Trophoblast cell (in vitro differentiated cells and primary cell): ENCODE data around the gene STAC.

Experiments used
- DNase-seq, 2 donors: peaks; one replicate each; pipeline ENCODE4 v3.0.0-alpha.2; 2016
- H2AFZ ChIP-seq: 2 replicates; pipeline ENCODE4 v1.6.1; 2013; ENCODE audit warnings: low read length, moderate library complexity, mild to moderate bottlenecking; ENCODE audit not compliant: insufficient read depth, poor library complexity
- H2AK5ac ChIP-seq: 2 replicates; pipeline ENCODE4 v1.6.1; 2013; ENCODE audit warnings: mild to moderate bottlenecking, low read length
- H2BK120ac ChIP-seq: 2 replicates; pipeline ENCODE4 v1.6.1; 2013; ENCODE audit warnings: low read length, mild to moderate bottlenecking, moderate library complexity; ENCODE audit not compliant: insufficient read depth, poor library complexity
- H2BK12ac ChIP-seq: 2 replicates; pipeline ENCODE4 v1.6.1; 2013; ENCODE audit warnings: mild to moderate bottlenecking, low read length, moderate library complexity
- H2BK5ac ChIP-seq: 2 replicates; pipeline ENCODE4 v1.6.1; 2013; ENCODE audit warnings: low read length, low read depth, moderate library complexity, mild to moderate bottlenecking; ENCODE audit not compliant: poor library complexity
- H3K14ac ChIP-seq: 2 replicates; pipeline ENCODE4 v1.6.1; 2013; ENCODE audit warnings: mild to moderate bottlenecking, low read length
- H3K18ac ChIP-seq: 2 replicates; pipeline ENCODE4 v1.6.1; 2013; ENCODE audit warnings: mild to moderate bottlenecking, low read length
- H3K23ac ChIP-seq: 2 replicates; pipeline ENCODE4 v1.6.1; 2013; ENCODE audit warnings: low read length
- H3K27ac ChIP-seq: 2 replicates; pipeline ENCODE4 v1.5.1; 2013; ENCODE audit warnings: low read depth, mild to moderate bottlenecking, inconsistent platforms, low read length, moderate library complexity
- H3K27me3 ChIP-seq: 2 replicates; pipeline ENCODE4 v1.6.1; 2013; ENCODE audit warnings: inconsistent platforms, mild to moderate bottlenecking, low read length, moderate library complexity; ENCODE audit not compliant: insufficient read depth
- H3K36me3 ChIP-seq, 2 experiments: 1 replicate in 1 of 2; 2 replicates in 1 of 2; pipeline ENCODE4 v1.6.1; 2013; ENCODE audit warnings: low read length in 2 of 2, mild to moderate bottlenecking in 2 of 2, moderate library complexity in 1 of 2; ENCODE audit not compliant: insufficient read depth in 2 of 2, control insufficient read depth in 1 of 2
- H3K4ac ChIP-seq: 2 replicates; pipeline ENCODE4 v1.6.1; 2013; ENCODE audit warnings: low read depth, mild to moderate bottlenecking, low read length, moderate library complexity
- H3K4me1 ChIP-seq, 2 experiments: 1 replicate in 1 of 2; 2 replicates in 1 of 2; pipeline ENCODE4 v1.6.1; 2013; ENCODE audit warnings: low read length in 2 of 2, mild to moderate bottlenecking in 2 of 2, moderate library complexity in 1 of 2; ENCODE audit not compliant: insufficient read depth in 2 of 2, control insufficient read depth in 1 of 2
- H3K4me2 ChIP-seq: 2 replicates; pipeline ENCODE4 v1.6.1; 2013; ENCODE audit warnings: inconsistent platforms, mild to moderate bottlenecking, low read length, moderate library complexity
- H3K4me3 ChIP-seq: 2 replicates; pipeline ENCODE4 v1.5.1; 2013; ENCODE audit warnings: mild to moderate bottlenecking, low read depth, low read length, inconsistent platforms
- H3K79me1 ChIP-seq: one replicate; pipeline ENCODE4 v1.6.1; 2013; ENCODE audit warnings: low read length
- H3K79me2 ChIP-seq: 2 replicates; pipeline ENCODE4 v1.6.1; 2013; ENCODE audit warnings: low read length, mild to moderate bottlenecking; ENCODE audit not compliant: control insufficient read depth, insufficient read depth, poor library complexity
- H3K9ac ChIP-seq: 2 replicates; pipeline ENCODE4 v1.6.1; 2013; ENCODE audit warnings: mild to moderate bottlenecking, low read length
- H3K9me3 ChIP-seq: 2 replicates; pipeline ENCODE4 v1.6.1; 2013; ENCODE audit warnings: low read depth, mild to moderate bottlenecking, control low read depth, inconsistent platforms, low read length; ENCODE audit not compliant: insufficient read depth
- H4K12ac ChIP-seq: 2 replicates; pipeline ENCODE4 v1.6.1; 2013; ENCODE audit warnings: low read depth, mild to moderate bottlenecking, low read length, moderate library complexity
- H4K8ac ChIP-seq: 2 replicates; pipeline ENCODE4 v1.6.1; 2013; ENCODE audit warnings: low read depth, mild to moderate bottlenecking, low read length, moderate library complexity
- H4K91ac ChIP-seq: one replicate; pipeline ENCODE4 v1.6.1; 2013; ENCODE audit warnings: low read depth, mild to moderate bottlenecking, low read length, moderate library complexity
- WGBS: extraction: QIAGEN DNeasy Blood & Tissue Kit; methylation state at CpG from one replicate; pipeline ENCODE4 v1.1.7; 2013; ENCODE audit warnings: missing lambda C conversion rate; ENCODE audit not compliant: insufficient read length, insufficient coverage; ENCODE audit errors: extremely low coverage; 5-methylcytosine and 5-hydroxymethylcytosine counted together

Gene STAC

GRCh38 chr3:36519682-36520081, 139.4 kb downstream of the STAC start:
- Histone ChIP-seq H3K14ac (no peak overlapping the region), H3K27me3 (no peaks in the 10 kb centered on the region), H3K9me3 (no peaks in the 10 kb centered on the region), H4K12ac (no peak overlapping the region), H4K91ac (no peak overlapping the region), H3K18ac (no peak overlapping the region), H2BK12ac (no peak overlapping the region), H3K9ac (no peak overlapping the region), H3K4me1 (peaks cover 8 to 20% of the 10 kb centered on the region in 2 experiments), H2BK120ac (no peak overlapping the region), H2AFZ (no peak overlapping the region), H3K27ac (peak overlapping the region; percentile 42), H3K4me2 (no peak overlapping the region), H3K79me2 (no peaks in the 10 kb centered on the region), H2BK5ac (no peak overlapping the region), H3K4ac (no peak overlapping the region), H3K79me1 (peaks cover 4% of the 10 kb centered on the region), H3K4me3 (no peak overlapping the region), H3K36me3 (no peaks in the 10 kb centered on the region), H2AK5ac (no peak overlapping the region), H3K23ac (no peak overlapping the region), H4K8ac (no peak overlapping the region)
- no CpG with 5 or more reads among the region's 3 CpGs for WGBS
- DNase-seq: no peak

GRCh38 chr3:36520241-36521006, 140.1 kb downstream of the STAC start:
- peaks cover 5% of the 10 kb centered on the region for H3K79me1 ChIP-seq
- H3K14ac ChIP-seq: no peak overlapping the region
- H2BK5ac ChIP-seq: no peak overlapping the region
- H3K23ac ChIP-seq: no peak overlapping the region
- no CpG with 5 or more reads among the region's 4 CpGs for WGBS
- no peak overlapping the region for H2AK5ac ChIP-seq
- H3K27ac ChIP-seq: peak overlapping the region; percentile 52
- H3K4me1 ChIP-seq: peaks cover 10 to 17% of the 10 kb centered on the region in 2 experiments
- no peak overlapping the region for H4K12ac ChIP-seq
- H3K18ac ChIP-seq: no peak overlapping the region
- H3K4ac ChIP-seq: no peak overlapping the region
- no peak overlapping the region for H4K8ac ChIP-seq
- no peak overlapping the region for H2AFZ ChIP-seq
- DNase-seq: no peak
- H2BK120ac ChIP-seq: no peak overlapping the region
- no peak overlapping the region for H3K9ac ChIP-seq
- H3K36me3 ChIP-seq: no peaks in the 10 kb centered on the region
- H2BK12ac ChIP-seq: no peak overlapping the region
- H3K4me2 ChIP-seq: no peak overlapping the region
- no peaks in the 10 kb centered on the region for H3K79me2 ChIP-seq
- H3K4me3 ChIP-seq: no peak overlapping the region
- H3K27me3 ChIP-seq: no peaks in the 10 kb centered on the region
- no peaks in the 10 kb centered on the region for H3K9me3 ChIP-seq
- no peak overlapping the region for H4K91ac ChIP-seq

- no peak overlapping the region for H3K9ac ChIP-seq
- no peaks in the 10 kb centered on the region for H3K9me3 ChIP-seq
- H3K79me1 ChIP-seq: peaks cover 7% of the 10 kb centered on the region
- no peak overlapping the region for H2AK5ac ChIP-seq
- no peak overlapping the region for H4K12ac ChIP-seq
- H2BK120ac ChIP-seq: peak overlapping the region; percentile 18
- no peak overlapping the region for H2AFZ ChIP-seq
- peak overlapping the region; percentile 23 for H2BK12ac ChIP-seq
- H3K4ac ChIP-seq: no peak overlapping the region
- H4K91ac ChIP-seq: peak overlapping the region; percentile 67
- peak overlapping the region; percentile 53 for H2BK5ac ChIP-seq
- H3K4me1 ChIP-seq: peaks cover 10 to 19% of the 10 kb centered on the region in 2 experiments
- no peaks in the 10 kb centered on the region for H3K36me3 ChIP-seq
- no peak overlapping the region for H3K23ac ChIP-seq
- no peak overlapping the region for H3K4me3 ChIP-seq
- DNase-seq: no peak
- H3K27me3 ChIP-seq: no peaks in the 10 kb centered on the region
- no CpG with 5 or more reads among the region's 2 CpGs for WGBS
- no peak overlapping the region for H3K18ac ChIP-seq
- no peak overlapping the region for H4K8ac ChIP-seq
- H3K79me2 ChIP-seq: no peaks in the 10 kb centered on the region
- H3K27ac ChIP-seq: peak overlapping the region; percentile 52
- no peak overlapping the region for H3K4me2 ChIP-seq
- no peak overlapping the region for H3K14ac ChIP-seq
Observed at GRCh38 chr3:36521007-36521379, 140.7 kb downstream of the STAC start.

GRCh38 chr3:36524560-36524959, 144.3 kb downstream of the STAC start:
- H4K12ac ChIP-seq: no peak overlapping the region
- H3K4ac ChIP-seq: no peak overlapping the region
- H2AK5ac ChIP-seq: no peak overlapping the region
- peak overlapping the region; percentile 65 for H4K91ac ChIP-seq
- H3K27me3 ChIP-seq: no peaks in the 10 kb centered on the region
- H2BK5ac ChIP-seq: peak overlapping the region; percentile 86
- no peaks in the 10 kb centered on the region for H3K79me2 ChIP-seq
- WGBS: no CpG with 5 or more reads among the region's 3 CpGs
- no peak overlapping the region for H2BK120ac ChIP-seq
- H3K18ac ChIP-seq: no peak overlapping the region
- no peaks in the 10 kb centered on the region for H3K36me3 ChIP-seq
- no peak for DNase-seq
- H3K9me3 ChIP-seq: no peaks in the 10 kb centered on the region
- H2BK12ac ChIP-seq: peak overlapping the region; percentile 81
- H3K23ac ChIP-seq: no peak overlapping the region
- peak overlapping the region; percentile 72 for H3K27ac ChIP-seq
- H3K4me2 ChIP-seq: no peak overlapping the region
- no peak overlapping the region for H4K8ac ChIP-seq
- H3K9ac ChIP-seq: no peak overlapping the region
- no peak overlapping the region for H3K4me3 ChIP-seq
- no peak overlapping the region for H2AFZ ChIP-seq
- H3K79me1 ChIP-seq: peaks cover 7% of the 10 kb centered on the region
- peaks cover 10 to 20% of the 10 kb centered on the region in 2 experiments for H3K4me1 ChIP-seq
- H3K14ac ChIP-seq: no peak overlapping the region
